Measurements from ENCODE around the gene CAMK2B. TPM values are rescaled to one million over a fixed set of nuclear protein-coding genes. Genes with fewer than 3 reads are reported as not detected.

The CAMK2B gene
- polyA plus RNA-seq, 1 donor (not counting 4 experiments of a cell fraction or from before 2014, with no cell fraction given): 0.25 TPM

- Histone ChIP-seq H3K4me3 (ENCODE audit: control insufficient read depth in 2 of 3, extremely low read depth in 1 of 3, insufficient read depth in 2 of 3, low read depth in 1 of 3, low read length in 3 of 3) (no peak overlapping the region), H3K27me3 (ENCODE audit: control insufficient read depth, extremely low read depth, insufficient read depth, low read length) (peaks cover 14% of the 10 kb centered on the region), H3K4me2 (ENCODE audit: control insufficient read depth, extremely low read depth, insufficient read depth, low read depth, low read length) (no peak overlapping the region), H4K20me1 (ENCODE audit: control insufficient read depth, extremely low read depth, insufficient read depth, low read length) (no peaks in the 10 kb centered on the region), H3K36me3 (ENCODE audit: control insufficient read depth in 2 of 2, extremely low read depth in 1 of 2, insufficient read depth in 2 of 2, low read length in 2 of 2) (no peaks in the 10 kb centered on the region), H3K9ac (ENCODE audit: control insufficient read depth, extremely low read depth, insufficient read depth, low read length) (no peak overlapping the region), H3K4me1 (ENCODE audit: control insufficient read depth, extremely low read depth, insufficient read depth, low read length) (no peaks in the 10 kb centered on the region), H2AFZ (ENCODE audit: control insufficient read depth, low read length) (no peak overlapping the region), H3K79me2 (ENCODE audit: control insufficient read depth, insufficient read depth, low read length) (no peaks in the 10 kb centered on the region), H3K27ac (ENCODE audit: control insufficient read depth, insufficient read depth, low read length) (no peak overlapping the region), H3K9me3 (ENCODE audit: control insufficient read depth, low read depth, low read length) (no peaks in the 10 kb centered on the region), H3K9me1 (ENCODE audit: control insufficient read depth, extremely low read depth, insufficient read depth, low read length) (no peaks in the 10 kb centered on the region)
- no peak for FAIRE-seq
- no peak for DNase-seq (ENCODE audit: low read depth, low spot score)
- TF ChIP-seq CTCF (optimal IDR thresholded peaks at IDR 0.05 in 1 of 3, IDR thresholded peaks at IDR 0.05 in 1 of 3, conservative IDR thresholded peaks at IDR 0.05 in 1 of 3; ENCODE audit: extremely low read depth in 1 of 3, insufficient read depth in 2 of 3, low read length in 3 of 3): no peak
- dilution Hi-C loops (cut with MboI; ENCODE audit: extremely low pct_ligation_motif_present, low sequenced_read_pairs): no loop called here
Measured at GRCh38 chr7:44272456-44272855, 52.9 kb downstream of the CAMK2B start.

DNA sequence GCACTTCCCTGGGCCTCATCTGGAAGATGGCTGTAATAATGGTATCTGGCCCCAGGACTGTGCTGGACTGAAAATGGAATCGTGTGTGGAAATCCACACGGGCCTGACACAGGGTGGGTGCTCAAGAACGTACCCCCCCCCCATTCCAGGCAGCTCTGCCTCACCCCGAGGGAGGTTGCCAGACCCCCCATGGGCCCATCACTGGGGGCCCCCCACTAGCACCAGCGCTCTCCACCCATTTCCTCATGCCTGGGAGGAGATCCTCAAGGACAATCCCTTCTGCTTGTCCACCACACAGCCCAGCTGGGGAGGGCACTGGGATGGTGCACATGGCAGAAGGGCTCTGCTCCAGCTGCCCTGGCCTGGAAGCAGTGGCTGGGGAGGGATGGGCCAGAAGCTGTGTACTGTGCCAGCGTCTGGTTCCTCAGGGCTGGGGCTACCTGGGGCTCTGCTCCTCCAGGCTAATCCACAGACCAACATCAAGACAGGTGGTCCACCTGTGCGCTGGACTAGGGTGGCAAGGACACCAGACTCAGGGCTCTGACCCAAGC, 55.4 kb downstream of the CAMK2B start:
- TF ChIP-seq CTCF (optimal IDR thresholded peaks at IDR 0.05 in 1 of 3, IDR thresholded peaks at IDR 0.05 in 1 of 3, conservative IDR thresholded peaks at IDR 0.05 in 1 of 3; ENCODE audit: extremely low read depth in 1 of 3, insufficient read depth in 2 of 3, low read length in 3 of 3): no peak
- TF ChIP-seq EZH2 (IDR thresholded peaks at IDR 0.05; ENCODE audit: low read length): no peak

More for the DNA sequence above, 55.4 kb downstream of the CAMK2B start:
- H3K4me3 ChIP-seq (ENCODE audit: control insufficient read depth in 2 of 3, extremely low read depth in 1 of 3, insufficient read depth in 2 of 3, low read depth in 1 of 3, low read length in 3 of 3): no peak overlapping the region
- H2AFZ ChIP-seq (ENCODE audit: control insufficient read depth, low read length): no peak overlapping the region
- H3K79me2 ChIP-seq (ENCODE audit: control insufficient read depth, insufficient read depth, low read length): no peaks in the 10 kb centered on the region
- no peaks in the 10 kb centered on the region for H3K36me3 ChIP-seq (ENCODE audit: control insufficient read depth in 2 of 2, extremely low read depth in 1 of 2, insufficient read depth in 2 of 2, low read length in 2 of 2)
- DNase-seq (ENCODE audit: low read depth, low spot score) (no peak), FAIRE-seq (no peak)
- dilution Hi-C loops (cut with MboI; ENCODE audit: extremely low pct_ligation_motif_present, low sequenced_read_pairs): no loop called here
- H3K4me2 ChIP-seq (ENCODE audit: control insufficient read depth, extremely low read depth, insufficient read depth, low read depth, low read length): no peak overlapping the region
- no peak overlapping the region for H3K27ac ChIP-seq (ENCODE audit: control insufficient read depth, insufficient read depth, low read length)
- peaks cover 14% of the 10 kb centered on the region for H3K27me3 ChIP-seq (ENCODE audit: control insufficient read depth, extremely low read depth, insufficient read depth, low read length)
- peaks cover 1% of the 10 kb centered on the region for H3K4me1 ChIP-seq (ENCODE audit: control insufficient read depth, extremely low read depth, insufficient read depth, low read length)
- H3K9me3 ChIP-seq (ENCODE audit: control insufficient read depth, low read depth, low read length): no peaks in the 10 kb centered on the region
- no peak overlapping the region for H3K9ac ChIP-seq (ENCODE audit: control insufficient read depth, extremely low read depth, insufficient read depth, low read length)
- no peaks in the 10 kb centered on the region for H4K20me1 ChIP-seq (ENCODE audit: control insufficient read depth, extremely low read depth, insufficient read depth, low read length)
- no peaks in the 10 kb centered on the region for H3K9me1 ChIP-seq (ENCODE audit: control insufficient read depth, extremely low read depth, insufficient read depth, low read length)
